ENCODE measurements around the gene ITPR3.

DNA sequence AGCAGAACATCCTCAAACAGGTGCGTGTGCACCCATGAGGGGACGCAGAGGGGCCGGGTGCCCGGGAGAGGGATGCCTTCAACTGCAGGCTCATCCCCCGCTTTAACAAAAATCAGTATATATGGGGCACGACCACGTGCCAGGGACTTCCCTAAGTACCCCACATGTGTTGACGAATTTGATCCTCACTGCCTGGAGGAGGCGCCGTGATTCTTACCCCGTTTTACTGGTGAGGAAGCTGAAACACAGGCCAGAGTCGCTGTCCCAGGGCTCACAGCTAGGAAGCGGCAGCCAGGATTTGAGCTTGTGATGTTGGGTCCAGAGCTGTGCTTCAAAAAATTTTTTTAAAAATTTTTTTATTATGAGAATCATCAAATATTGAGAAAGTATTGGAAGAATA is 44.8 kb downstream of the ITPR3 start:
- TF ChIP-seq, protein P1, sequence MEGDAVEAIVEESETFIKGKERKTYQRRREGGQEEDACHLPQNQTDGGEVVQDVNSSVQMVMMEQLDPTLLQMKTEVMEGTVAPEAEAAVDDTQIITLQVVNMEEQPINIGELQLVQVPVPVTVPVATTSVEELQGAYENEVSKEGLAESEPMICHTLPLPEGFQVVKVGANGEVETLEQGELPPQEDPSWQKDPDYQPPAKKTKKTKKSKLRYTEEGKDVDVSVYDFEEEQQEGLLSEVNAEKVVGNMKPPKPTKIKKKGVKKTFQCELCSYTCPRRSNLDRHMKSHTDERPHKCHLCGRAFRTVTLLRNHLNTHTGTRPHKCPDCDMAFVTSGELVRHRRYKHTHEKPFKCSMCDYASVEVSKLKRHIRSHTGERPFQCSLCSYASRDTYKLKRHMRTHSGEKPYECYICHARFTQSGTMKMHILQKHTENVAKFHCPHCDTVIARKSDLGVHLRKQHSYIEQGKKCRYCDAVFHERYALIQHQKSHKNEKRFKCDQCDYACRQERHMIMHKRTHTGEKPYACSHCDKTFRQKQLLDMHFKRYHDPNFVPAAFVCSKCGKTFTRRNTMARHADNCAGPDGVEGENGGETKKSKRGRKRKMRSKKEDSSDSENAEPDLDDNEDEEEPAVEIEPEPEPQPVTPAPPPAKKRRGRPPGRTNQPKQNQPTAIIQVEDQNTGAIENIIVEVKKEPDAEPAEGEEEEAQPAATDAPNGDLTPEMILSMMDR (IDR thresholded peaks at IDR 0.05): no peak
- TF ChIP-seq POLR2AphosphoS5 (IDR thresholded peaks at IDR 0.05) (no peak), EP300 (IDR thresholded peaks at IDR 0.05) (no peak)
